ENCODE results near the gene SDR39U1. TPM values are rescaled to one million over a fixed set of nuclear protein-coding genes. Genes with fewer than 3 reads are reported as not detected.

The SDR39U1 gene
- total RNA-seq, 6 experiments from 2014 or later: 24.9 to 32.8 (median 28.3) TPM

DNA sequence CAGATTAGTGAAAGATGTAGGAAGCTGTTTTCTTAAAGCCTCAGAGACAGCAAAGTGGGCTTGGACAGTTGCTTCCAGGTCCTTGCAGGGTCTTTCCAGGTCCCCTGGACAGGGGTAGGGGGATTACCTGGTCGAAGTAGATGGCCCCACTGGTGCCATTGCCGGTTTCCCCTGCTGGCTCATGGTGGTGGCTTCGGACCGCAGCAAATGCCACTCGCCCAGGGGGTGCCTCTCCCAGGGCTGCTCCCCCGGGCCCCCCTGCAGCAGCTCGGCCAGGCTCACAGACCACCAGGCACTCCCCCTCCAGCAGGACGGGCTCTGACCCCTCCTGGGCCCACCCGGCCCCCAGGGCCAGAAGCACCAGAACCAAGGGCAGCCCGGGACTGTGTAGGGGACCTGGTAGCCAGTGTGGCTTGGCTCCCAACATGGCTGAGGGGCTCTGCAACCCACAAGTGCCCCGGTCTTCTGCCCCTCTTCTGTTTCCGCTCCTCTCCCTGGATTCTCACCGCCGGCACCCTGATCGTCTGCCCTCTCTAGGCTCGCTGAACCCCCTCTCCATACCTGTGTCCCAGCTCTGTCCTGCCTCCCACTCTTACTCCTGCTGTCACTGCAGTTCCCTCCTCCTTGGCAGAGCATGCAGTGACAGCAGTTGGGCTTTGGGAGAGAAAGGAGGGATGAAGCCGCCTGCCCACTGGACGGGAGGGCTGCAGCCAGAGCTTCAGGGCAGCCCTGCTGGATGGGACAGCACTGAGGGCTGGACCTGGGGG lies 13.8 kb downstream of the SDR39U1 start:
- WGBS (ENCODE audit: insufficient coverage, low coverage, low lambda C conversion rate, missing lambda C conversion rate): 92% methylated on average over 5 of the region's 18 CpGs
- H3K36me3 ChIP-seq: peaks cover 0 to 19% (median 8%) of the 10 kb centered on the region in 4 donors
- H3K4me1 ChIP-seq: peaks cover 0 to 62% (median 24%) of the 10 kb centered on the region in 4 donors
- no peaks in the 10 kb centered on the region for H3K27me3 ChIP-seq
- DNase-seq (no peak), ATAC-seq (no peak)
- peak overlapping the region; percentile 95 to 99 (median 97) for H3K27ac ChIP-seq
- peak overlapping the region in 1 of 3 donors; percentile 84 for H3K4me3 ChIP-seq
- no peak for TF ChIP-seq CTCF (IDR thresholded peaks at IDR 0.05)
- TF ChIP-seq POLR2A (IDR thresholded peaks at IDR 0.05): no peak
- intact Hi-C loops (cut with DNase I): no loop called here
- no peaks in the 10 kb centered on the region for H3K9me3 ChIP-seq

DNA sequence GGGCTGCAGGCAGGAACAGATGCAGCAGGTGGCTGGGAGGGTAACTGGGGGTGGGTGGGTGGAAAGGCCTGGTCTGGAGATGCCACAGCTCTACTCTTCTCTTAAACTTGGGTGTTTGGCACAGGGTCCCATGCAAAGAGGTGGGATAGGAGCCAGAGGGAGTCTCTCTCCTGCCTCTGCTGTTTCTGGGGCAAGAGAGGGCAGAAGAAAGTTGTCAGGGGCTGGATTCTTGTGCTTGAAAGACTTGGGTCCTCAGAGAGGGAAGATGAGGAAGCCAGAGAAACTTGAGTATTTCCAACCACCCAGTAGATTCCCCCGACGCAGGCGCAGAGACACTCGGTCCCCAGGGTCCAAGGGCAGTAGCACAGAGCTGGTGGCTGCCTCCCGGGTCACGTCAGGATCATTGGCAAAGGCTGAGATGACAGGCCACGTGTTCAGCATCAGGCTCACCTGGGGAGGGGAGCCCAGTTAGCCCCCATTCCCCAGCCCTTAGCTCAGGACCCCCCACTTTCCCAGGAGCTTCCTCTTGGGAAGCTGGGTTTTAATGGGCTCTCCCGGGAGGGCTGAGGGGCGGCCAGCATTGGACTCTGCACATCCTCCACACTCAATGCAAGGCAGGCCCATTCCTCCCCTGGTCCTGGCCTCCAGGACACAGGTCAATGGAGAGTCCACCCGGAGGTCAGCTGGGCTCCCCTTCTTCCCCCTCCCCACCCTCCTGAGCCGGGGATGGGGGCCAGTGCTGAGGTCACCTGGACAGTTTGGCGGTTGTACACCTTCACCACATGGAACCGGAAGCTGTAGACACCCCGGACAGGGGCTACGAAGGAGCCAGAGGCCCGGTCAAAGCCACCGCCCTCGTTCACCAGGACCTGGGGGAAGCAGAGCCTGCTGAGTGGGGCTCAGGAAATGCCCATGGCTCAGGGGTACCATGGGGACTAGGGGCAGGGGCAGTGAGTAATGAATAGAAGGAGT lies 14.8 kb downstream of the SDR39U1 start:
- H3K4me3 ChIP-seq: no peak overlapping the region
- H3K36me3 ChIP-seq: peaks cover 0 to 9% (median 4%) of the 10 kb centered on the region in 4 donors
- no peaks in the 10 kb centered on the region for H3K9me3 ChIP-seq
- 41% methylated on average over 7 of the region's 18 CpGs for WGBS (ENCODE audit: insufficient coverage, low coverage, low lambda C conversion rate, missing lambda C conversion rate)
- TF ChIP-seq CTCF (IDR thresholded peaks at IDR 0.05) (no peak), POLR2A (IDR thresholded peaks at IDR 0.05) (no peak)
- intact Hi-C loops (cut with DNase I): no loop called here
- H3K4me1 ChIP-seq: peaks cover 0 to 62% (median 24%) of the 10 kb centered on the region in 4 donors
- H3K27me3 ChIP-seq: no peaks in the 10 kb centered on the region
- DNase-seq (peak; percentile 34 to 84 (median 80)), ATAC-seq (peak in 1 of 4 donors; percentile 6)
- H3K27ac ChIP-seq: peak overlapping the region in 2 of 3 donors; percentile 67 to 76

DNA sequence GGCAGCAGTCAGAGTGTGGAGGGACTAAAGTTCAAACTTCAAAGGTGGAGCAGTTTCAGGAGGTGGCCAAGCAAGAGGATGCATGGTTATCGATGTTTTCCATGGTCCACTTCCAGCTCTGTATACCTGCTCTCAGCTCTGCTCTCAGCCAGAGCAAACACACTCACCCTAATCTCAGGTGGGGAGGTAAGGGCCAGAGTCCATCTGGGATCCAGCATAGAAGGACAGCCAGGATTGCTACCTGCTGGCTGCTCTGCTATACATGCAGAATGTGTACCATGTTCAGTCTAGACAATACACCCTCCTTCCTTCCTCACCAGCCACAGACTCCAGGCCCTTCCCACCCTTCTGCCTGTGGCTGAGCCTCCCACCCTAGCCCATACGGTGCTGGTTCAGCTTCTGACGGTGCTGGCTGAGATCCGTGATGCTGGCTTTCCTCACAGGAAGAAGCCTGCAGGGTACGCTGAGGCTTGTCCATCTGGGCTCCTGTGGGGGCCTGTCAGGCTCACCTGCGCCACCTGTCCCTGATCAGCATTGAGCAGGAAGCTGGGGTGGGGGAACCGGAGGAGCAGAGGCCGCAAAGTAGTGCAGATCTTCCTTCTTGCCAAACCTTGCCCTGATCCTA lies 15.6 kb downstream of the SDR39U1 start:
- peaks cover 0 to 61% (median 24%) of the 10 kb centered on the region in 4 donors for H3K4me1 ChIP-seq
- TF ChIP-seq CTCF (IDR thresholded peaks at IDR 0.05): no peak
- TF ChIP-seq POLR2A (IDR thresholded peaks at IDR 0.05): no peak
- DNase-seq (peak; percentile 43 to 90 (median 79)), ATAC-seq (peak; percentile 54 to 76 (median 70))
- H3K9me3 ChIP-seq: no peaks in the 10 kb centered on the region
- peak overlapping the region in 2 of 3 donors; percentile 67 to 76 for H3K27ac ChIP-seq
- intact Hi-C loops (cut with DNase I): no loop called here
- 33% methylated on average over 3 of the region's 8 CpGs for WGBS (ENCODE audit: insufficient coverage, low coverage, low lambda C conversion rate, missing lambda C conversion rate)
- H3K36me3 ChIP-seq: peaks cover 0 to under 1% (median 0%) of the 10 kb centered on the region in 4 donors
- H3K27me3 ChIP-seq: no peaks in the 10 kb centered on the region
- no peak overlapping the region for H3K4me3 ChIP-seq

DNA sequence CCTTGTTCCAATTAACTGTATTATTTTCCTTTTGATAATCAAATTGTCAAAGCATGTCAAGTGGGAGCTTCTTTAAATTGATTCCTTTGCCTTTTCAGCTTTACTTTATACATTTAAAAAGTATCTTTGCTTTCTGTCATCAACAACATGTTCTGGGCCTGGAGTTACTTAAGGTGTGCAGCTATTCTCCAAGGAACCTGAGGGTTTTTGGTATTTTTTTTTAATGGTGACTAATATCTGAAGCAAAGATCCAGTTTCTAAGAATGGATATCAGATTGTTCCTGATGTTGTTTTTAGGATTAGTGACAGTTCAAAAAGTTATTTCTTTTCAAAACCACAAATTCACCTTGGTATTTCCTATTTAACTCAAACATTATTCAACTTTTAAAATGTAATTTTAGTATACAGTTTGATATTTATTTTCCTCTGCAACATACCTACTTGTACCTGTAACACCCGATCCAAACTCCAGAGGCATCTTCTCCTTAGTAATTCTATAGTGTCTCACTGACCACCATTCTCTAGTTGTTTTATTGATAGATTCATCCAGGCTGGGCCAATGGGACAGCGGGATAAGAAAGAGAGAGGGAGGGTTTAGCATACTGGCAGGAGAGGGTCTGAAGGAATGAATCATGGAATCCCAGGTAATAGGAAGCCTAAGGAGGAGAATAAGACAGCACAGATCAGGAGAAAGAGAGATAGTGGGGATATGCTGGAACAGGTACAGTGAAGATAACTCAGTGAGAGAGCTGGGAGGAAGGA lies 16.2 kb downstream of the SDR39U1 start:
- Histone ChIP-seq H3K36me3 (no peaks in the 10 kb centered on the region), H3K27ac (peak overlapping the region in 2 of 3 donors; percentile 54 to 76), H3K27me3 (no peaks in the 10 kb centered on the region), H3K9me3 (no peaks in the 10 kb centered on the region), H3K4me3 (no peak overlapping the region), H3K4me1 (peaks cover 0 to 54% (median 20%) of the 10 kb centered on the region in 4 donors)
- intact Hi-C loops (cut with DNase I): no loop called here
- WGBS (ENCODE audit: insufficient coverage, low coverage, low lambda C conversion rate, missing lambda C conversion rate): 57% methylated on average over 2 of the region's 2 CpGs
- DNase-seq (no peak), ATAC-seq (no peak)
- TF ChIP-seq POLR2A (IDR thresholded peaks at IDR 0.05): no peak
- TF ChIP-seq CTCF (IDR thresholded peaks at IDR 0.05): no peak

Measured in right lobe of liver (tissue), 6 donors.